DMS 273 (cell line): ENCODE results near the gene NUP93.
"Not testable (repeated sequence)": the region's sequence is repeated elsewhere in the genome, so short reads cannot be mapped to it uniquely, and the experiment has no call there.

Experiments
- DNase-seq: peaks from one replicate; lab custom pipeline; 2025; ENCODE audit not compliant: unreplicated experiment; lab: John Stamatoyannopoulos, UW

NUP93 gene

DNA sequence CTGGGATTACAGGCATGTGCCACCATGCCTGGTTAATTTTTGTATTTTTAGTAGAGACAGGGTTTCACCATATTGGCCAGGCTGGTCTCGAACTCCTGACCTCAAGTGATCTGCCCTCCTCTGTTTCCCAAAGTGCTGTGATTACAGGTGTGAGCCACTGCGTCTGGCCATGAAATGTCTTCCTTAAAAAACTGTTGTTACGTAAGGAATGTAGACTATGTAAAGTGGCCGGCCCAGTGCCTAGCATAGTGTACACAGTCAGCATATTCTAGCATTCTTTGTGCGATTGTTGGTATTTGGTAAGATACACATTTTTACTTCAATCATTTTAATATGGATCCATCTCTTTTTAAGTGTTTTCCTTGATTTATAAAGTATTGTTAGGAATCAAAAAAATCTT is 81.7 kb downstream of the NUP93 start:
- DNase-seq = not testable (repeated sequence)

DNA sequence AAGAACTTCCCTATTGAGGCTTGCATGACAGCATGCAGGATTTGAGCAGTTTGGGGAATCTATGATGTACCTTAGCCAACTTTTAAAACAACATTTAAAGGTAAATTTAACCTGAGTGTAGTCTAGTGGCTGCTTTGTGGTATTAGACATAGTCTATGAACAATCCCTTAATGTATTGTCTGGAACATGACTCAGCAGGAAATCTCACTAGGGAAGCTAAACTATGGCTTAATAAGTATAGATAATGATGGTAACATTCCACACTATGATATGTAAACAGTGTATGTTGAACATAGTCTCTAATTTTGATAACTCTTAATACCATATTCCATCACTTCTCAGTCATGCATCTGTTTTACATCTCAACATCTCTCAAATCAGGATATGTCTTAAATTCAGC is 83.0 kb downstream of the NUP93 start:
- DNase-seq = no peak

GRCh38 chr16:56814537-56815432 is 84.9 kb downstream of the NUP93 start:
- DNase-seq = no peak

DNA sequence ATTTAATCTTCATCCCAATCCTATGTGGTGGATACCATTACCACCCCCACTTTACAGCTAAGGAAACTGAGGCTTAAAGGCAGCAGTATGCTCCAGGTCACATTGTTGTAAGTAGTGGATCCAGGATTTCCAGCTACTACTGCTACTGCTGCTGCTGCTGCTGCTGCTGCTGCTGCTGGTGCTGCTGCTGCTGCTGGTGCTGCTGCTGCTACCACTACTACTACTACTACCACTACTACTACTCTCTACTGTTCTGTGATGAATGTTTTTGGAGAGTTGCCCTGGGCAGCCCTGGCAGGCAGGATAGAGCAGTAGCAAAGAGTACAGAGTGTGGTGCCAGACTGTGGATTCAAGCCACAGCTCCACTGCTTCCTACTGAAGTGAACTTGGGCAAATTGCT is 85.8 kb downstream of the NUP93 start:
- DNase-seq = no peak

- no peak for DNase-seq
These were observed 87.1 kb downstream of the NUP93 start for GRCh38 chr16:56817056-56817455.

DNA sequence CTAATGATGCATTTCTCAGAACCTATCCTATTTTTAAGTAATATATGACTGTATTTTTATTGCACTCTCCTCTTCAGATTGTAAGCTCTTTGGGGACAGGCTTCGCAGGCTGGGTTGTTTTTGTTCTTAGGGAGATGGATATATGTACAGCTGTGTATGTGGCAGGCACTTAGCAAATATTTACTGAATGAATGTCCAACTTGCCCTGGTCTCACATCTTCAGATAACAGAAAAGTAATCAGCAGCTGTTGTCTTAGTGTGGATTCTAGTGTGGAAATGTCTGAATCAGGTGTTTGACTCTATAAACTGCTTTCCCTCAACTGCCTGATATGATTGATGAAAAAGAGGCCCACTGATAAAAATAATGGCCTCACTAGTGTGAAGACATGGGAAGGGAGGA is 88.0 kb downstream of the NUP93 start:
- DNase-seq = no peak

DNA sequence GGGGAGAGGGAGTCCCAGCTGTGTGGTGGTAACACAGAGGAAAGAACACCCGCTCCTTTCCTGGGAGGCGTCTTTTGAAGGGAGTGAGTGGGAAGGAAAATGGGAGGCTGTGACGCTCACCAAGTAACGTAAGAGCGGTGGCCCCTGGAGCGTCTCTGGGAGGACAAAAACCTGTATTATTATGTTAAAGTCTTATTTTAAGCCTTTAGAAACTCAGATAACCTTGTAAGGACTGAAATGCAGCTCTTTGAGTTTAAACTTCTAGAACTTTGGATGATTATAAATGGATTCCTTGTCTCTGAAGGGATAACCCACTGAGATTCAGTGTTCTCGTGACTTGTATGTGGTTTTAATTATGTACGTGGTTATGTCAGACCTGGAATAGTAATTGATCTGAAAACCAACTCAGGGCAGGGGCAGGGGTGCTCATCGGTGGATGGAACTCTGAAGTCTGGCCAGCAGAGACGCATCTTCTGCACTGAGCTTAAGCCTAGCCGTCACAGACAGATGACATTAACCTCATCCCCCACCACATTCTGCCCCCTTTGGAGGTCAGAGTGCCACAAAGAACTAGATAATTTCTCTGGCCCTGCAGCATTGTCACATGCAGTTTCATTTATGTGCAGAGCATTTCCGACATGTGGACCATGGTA is 93.3 kb downstream of the NUP93 start:
- no peak for DNase-seq

- peak; percentile 30 for DNase-seq
These were observed 94.4 kb downstream of the NUP93 start for GRCh38 chr16:56824331-56824730.

GRCh38 chr16:56824804-56825203 is 94.9 kb downstream of the NUP93 start:
- no peak for DNase-seq

- DNase-seq = no peak
These were observed 95.9 kb downstream of the NUP93 start for GRCh38 chr16:56825826-56826225.

DNA sequence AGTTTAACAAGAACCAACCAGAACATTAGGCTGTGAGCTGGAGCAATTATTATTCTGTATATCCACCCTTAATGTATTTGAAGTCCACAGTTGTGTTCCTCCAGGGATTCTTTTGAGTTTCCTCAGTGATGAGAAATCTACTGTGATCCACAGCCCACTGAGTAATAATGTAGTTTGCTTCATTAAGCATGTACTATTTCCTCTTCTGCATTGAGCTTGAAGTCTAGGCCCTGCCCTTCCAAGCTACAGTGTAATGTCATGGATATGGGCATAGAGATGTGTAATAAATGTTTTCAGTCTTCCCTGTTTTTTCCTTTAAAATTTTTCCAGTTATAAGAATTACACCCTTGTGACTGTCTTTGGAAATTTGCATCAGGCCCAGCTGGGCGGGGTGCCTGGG is 98.7 kb downstream of the NUP93 start:
- no peak for DNase-seq

DNA sequence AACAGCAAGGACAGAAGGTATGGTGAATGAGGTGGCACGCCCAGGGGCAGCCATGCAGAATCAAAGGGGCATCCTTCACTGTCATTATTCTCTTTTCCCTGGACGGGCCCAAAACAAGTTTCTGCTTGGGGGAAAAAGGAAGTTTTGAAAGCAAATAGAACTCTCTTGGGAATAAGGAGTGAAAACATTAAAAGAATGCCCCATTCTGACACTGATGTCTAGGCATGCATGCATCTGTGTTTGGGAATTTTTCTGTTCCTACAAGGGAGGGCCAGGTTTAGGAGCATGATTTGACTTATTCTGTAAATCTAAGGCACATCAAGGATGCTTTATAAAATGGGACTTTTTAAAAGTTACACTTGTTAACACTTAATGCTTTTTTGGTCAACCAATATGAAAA is 100.7 kb downstream of the NUP93 start:
- DNase-seq = no peak

- DNase-seq = no peak
These were observed 102.8 kb downstream of the NUP93 start for GRCh38 chr16:56832768-56833167.

- DNase-seq = no peak
These were observed 103.5 kb downstream of the NUP93 start for GRCh38 chr16:56833243-56833970.

DNA sequence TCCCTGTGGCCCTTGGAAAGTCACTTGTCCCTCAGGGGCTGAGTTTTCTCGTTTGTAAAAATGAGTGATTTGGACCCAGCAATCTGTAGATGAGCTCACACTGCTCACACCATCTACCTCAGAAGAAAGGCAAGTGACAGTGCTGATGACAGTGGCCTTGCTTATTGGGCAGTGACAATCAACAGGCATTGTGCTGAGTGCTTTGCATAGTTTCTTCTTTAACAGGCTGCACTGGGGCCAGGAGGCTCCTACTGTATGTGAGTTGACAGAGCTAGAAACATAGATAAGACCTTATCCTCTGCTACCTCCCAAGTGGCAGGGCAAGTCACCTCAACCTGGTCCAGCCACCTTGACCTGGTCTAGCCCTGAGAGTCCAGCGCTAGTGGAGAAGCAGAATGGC is 105.4 kb downstream of the NUP93 start:
- no peak for DNase-seq

DNA sequence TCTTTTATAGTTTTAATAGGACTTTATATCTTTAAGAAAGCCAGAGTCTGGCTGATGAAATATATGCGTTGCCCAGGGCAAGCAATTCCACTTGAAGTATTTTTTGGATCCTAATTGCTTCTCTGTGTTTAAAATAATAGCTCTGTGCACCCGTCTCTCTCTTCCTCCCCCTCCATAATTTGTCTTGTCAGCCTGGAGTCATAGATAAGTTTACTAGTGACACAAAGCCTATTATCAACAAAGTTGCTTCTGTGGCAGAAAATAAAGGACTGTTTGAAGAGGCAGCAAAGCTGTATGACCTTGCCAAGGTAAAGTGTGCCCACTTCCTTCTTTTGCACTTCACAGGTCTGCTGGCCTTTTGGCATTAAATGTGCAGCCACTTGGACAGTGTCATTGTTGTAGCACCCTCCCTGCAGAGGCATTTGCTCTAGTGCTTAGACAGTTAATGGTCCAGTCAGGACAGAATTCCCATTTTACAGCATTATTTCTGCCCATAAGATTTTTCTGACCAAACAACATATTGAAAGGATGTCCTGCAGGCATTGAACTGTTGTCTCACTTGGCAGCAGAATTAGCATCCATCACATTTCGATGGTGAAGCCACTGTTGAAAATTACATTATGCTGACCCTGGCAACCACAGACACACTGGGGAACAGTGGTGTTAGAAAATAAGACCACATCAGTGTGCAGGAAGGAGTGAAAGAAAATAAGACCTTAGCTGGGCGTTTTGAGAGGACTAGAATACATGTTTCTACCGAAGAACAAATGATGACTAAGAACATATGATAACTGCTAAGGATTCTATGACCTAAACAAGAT is 106.7 kb downstream of the NUP93 start:
- DNase-seq = no peak

DNA sequence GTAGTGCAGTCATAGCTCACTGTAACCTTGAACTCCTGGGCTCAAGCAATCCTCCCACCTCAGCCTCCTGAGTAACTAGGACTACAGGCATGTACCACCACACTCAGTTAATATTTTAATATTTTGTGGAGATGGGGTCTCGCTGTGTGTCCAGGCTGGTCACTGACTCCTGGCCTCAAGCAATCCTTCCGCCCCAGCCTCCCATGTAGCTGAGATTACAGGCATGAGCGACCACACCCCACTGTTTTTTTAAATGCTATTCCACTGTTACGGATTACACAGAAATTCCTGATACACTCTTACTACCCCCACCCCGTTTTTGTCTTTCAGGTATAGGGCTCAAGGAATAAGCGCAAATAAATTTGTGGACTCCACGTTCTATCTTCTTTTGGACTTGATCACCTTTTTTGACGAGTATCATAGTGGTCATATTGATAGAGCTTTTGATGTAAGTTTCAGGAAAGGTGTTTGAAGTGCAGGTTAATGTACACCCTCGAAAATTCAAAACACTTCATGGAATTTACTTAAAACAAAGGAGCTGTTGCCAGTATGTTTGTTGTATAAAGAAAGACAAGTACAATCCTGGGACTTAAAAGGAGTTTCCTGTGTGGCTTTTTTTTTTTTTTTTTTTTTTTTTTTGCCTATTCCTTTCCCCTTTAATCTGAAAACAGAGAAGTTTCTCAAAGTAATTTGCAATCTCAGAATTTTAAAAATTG is 108.9 kb downstream of the NUP93 start:
- DNase-seq = no peak

- peak; percentile 41 for DNase-seq
These were observed 111.3 kb downstream of the NUP93 start for GRCh38 chr16:56841233-56841632.

DNA sequence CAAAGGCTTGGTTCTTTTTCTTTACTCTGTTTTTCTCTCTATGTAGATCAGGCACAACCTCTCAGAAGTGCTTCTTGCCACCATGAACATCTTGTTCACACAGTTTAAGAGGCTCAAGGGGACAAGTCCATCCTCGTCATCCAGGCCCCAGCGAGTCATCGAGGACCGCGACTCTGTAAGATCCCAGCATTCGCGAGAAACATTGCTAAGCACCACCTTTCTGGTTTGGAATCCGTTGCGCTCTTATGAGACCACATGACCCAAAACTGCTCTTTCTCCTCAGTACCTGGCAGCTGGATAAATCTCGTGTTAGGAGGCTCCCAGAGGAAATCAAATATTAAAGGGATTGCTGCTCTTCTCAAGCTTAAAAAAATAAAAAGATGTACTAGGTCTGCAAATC is 111.7 kb downstream of the NUP93 start:
- no peak for DNase-seq

- DNase-seq = no peak
These were observed 112.2 kb downstream of the NUP93 start for GRCh38 chr16:56842133-56842532.
